GM19328 (cell line): ENCODE measurements around the gene SC5D.

Experiments used
- ATAC-seq: cut with Tn5 transposase; IDR thresholded peaks from one replicate; pipeline ENCODE4 v1.9.1; 2021; ENCODE audit warnings: mild to moderate bottlenecking, moderate library complexity; ENCODE audit not compliant: unreplicated experiment

SC5D gene

GRCh38 chr11:121352251-121352891, 59.8 kb downstream of the SC5D start:
- no peak for ATAC-seq

GRCh38 chr11:121354192-121354591, 61.6 kb downstream of the SC5D start:
- no peak for ATAC-seq

GRCh38 chr11:121356357-121356756, 63.8 kb downstream of the SC5D start:
- ATAC-seq = no peak
